Dendritic cell treated with granulocyte-macrophage colony-stimulating factor and Interleukin-4, amounts not matched to agents 40 ng/mL and 50 ng/mL, for 4 days (primary cell): ENCODE data around the gene CYBA.

ENCODE experiments used
- H3K27ac Mint-ChIP-seq: one replicate; pipeline ENCODE4 v1.8.0; 2022; ENCODE audit warnings: mild to moderate bottlenecking, mixed read lengths
- H3K27me3 Mint-ChIP-seq: one replicate; pipeline ENCODE4 v1.8.0; 2022; ENCODE audit warnings: mild to moderate bottlenecking, mixed read lengths
- H3K36me3 Mint-ChIP-seq: one replicate; pipeline ENCODE4 v1.8.0; 2022; ENCODE audit warnings: low read depth, mixed read lengths
- H3K4me1 Mint-ChIP-seq: one replicate; pipeline ENCODE4 v1.8.0; 2022; ENCODE audit warnings: low read depth, mixed read lengths
- H3K4me3 Mint-ChIP-seq: one replicate; pipeline ENCODE4 v1.8.0; 2022; ENCODE audit warnings: mild to moderate bottlenecking, moderate library complexity, mixed read lengths
- H3K9me3 Mint-ChIP-seq: one replicate; pipeline ENCODE4 v1.8.0; 2022; ENCODE audit warnings: mixed read lengths
- intact Hi-C: fragments of 100-400 bp; cut with micrococcal nuclease; formaldehyde crosslinking; loops from one replicate; pipeline ENCODE4 v1.15.0; 2022

The CYBA gene

GRCh38 chr16:88652762-88653063 lies 1.9 kb upstream of the CYBA start:
- no peaks in the 10 kb centered on the region for H3K9me3 Mint-ChIP-seq
- H3K4me1 Mint-ChIP-seq: peaks cover 39% of the 10 kb centered on the region
- H3K4me3 Mint-ChIP-seq: no peak overlapping the region
- peaks cover 100% of the 10 kb centered on the region for H3K36me3 Mint-ChIP-seq
- intact Hi-C loops: loop anchor here (5.0 kb wide), 1 partner anchor 35 kb away; the partner anchor contains the start of gene SNAI3
- no peak overlapping the region for H3K27ac Mint-ChIP-seq
- H3K27me3 Mint-ChIP-seq: no peaks in the 10 kb centered on the region

GRCh38 chr16:88651989-88652761 lies 1.3 kb upstream of the CYBA start:
- H3K27ac Mint-ChIP-seq: peak overlapping the region; percentile 92
- no peak overlapping the region for H3K4me3 Mint-ChIP-seq
- intact Hi-C loops: loop anchor here (2.0 to 5.0 kb wide), 2 partner anchors 35 to 55 kb away; partner anchors contain the start of genes CTU2, RNF166 and SNAI3
- peaks cover 100% of the 10 kb centered on the region for H3K36me3 Mint-ChIP-seq
- H3K4me1 Mint-ChIP-seq: peaks cover 45% of the 10 kb centered on the region
- no peaks in the 10 kb centered on the region for H3K9me3 Mint-ChIP-seq
- H3K27me3 Mint-ChIP-seq: no peaks in the 10 kb centered on the region

- Mint-ChIP-seq H3K4me3 (peak overlapping the region; percentile 94), H3K27ac (peak overlapping the region; percentile 92), H3K4me1 (peaks cover 50% of the 10 kb centered on the region), H3K9me3 (no peaks in the 10 kb centered on the region), H3K36me3 (peaks cover 100% of the 10 kb centered on the region), H3K27me3 (no peaks in the 10 kb centered on the region)
- intact Hi-C loops: loop anchor here (2.0 to 5.0 kb wide), 2 partner anchors 36 to 55 kb away; partner anchors contain the start of genes CTU2, RNF166 and SNAI3
These were observed 579 bp upstream of the CYBA start for GRCh38 chr16:88651276-88651988.

- Mint-ChIP-seq H3K4me1 (peaks cover 63% of the 10 kb centered on the region), H3K4me3 (peak overlapping the region; percentile 94), H3K27ac (peak overlapping the region; percentile 92), H3K27me3 (no peaks in the 10 kb centered on the region), H3K36me3 (peaks cover 100% of the 10 kb centered on the region), H3K9me3 (no peaks in the 10 kb centered on the region)
- intact Hi-C loops: loop anchor here (1.0 to 5.0 kb wide), 3 partner anchors 9 to 57 kb away; partner anchors contain the start of genes CTU2, RNF166 and SNAI3
These were observed 717 bp downstream of the CYBA start for GRCh38 chr16:88649924-88650748.

- H3K27ac Mint-ChIP-seq: peak overlapping the region; percentile 92
- intact Hi-C loops: loop anchor here (1.0 kb wide), 1 partner anchor 10 kb away; no protein-coding TSS in a partner anchor
- peak overlapping the region; percentile 94 for H3K4me3 Mint-ChIP-seq
- H3K27me3 Mint-ChIP-seq: no peaks in the 10 kb centered on the region
- no peaks in the 10 kb centered on the region for H3K9me3 Mint-ChIP-seq
- H3K36me3 Mint-ChIP-seq: peaks cover 100% of the 10 kb centered on the region
- peaks cover 71% of the 10 kb centered on the region for H3K4me1 Mint-ChIP-seq
These were observed 1.5 kb downstream of the CYBA start for GRCh38 chr16:88649195-88649923.

GRCh38 chr16:88647178-88648070 lies 3.4 kb downstream of the CYBA start:
- no peaks in the 10 kb centered on the region for H3K27me3 Mint-ChIP-seq
- peaks cover 87% of the 10 kb centered on the region for H3K4me1 Mint-ChIP-seq
- H3K4me3 Mint-ChIP-seq: peak overlapping the region; percentile 30
- intact Hi-C loops: no loop called here
- no peak overlapping the region for H3K27ac Mint-ChIP-seq
- H3K9me3 Mint-ChIP-seq: no peaks in the 10 kb centered on the region
- peaks cover 100% of the 10 kb centered on the region for H3K36me3 Mint-ChIP-seq

- peaks cover 99% of the 10 kb centered on the region for H3K36me3 Mint-ChIP-seq
- no peak overlapping the region for H3K27ac Mint-ChIP-seq
- H3K27me3 Mint-ChIP-seq: peaks cover under 1% of the 10 kb centered on the region
- intact Hi-C loops: no loop called here
- peaks cover 87% of the 10 kb centered on the region for H3K4me1 Mint-ChIP-seq
- H3K9me3 Mint-ChIP-seq: no peaks in the 10 kb centered on the region
- no peak overlapping the region for H3K4me3 Mint-ChIP-seq
These were observed 4.4 kb downstream of the CYBA start for GRCh38 chr16:88646345-88647034.

GRCh38 chr16:88645941-88646340 lies 4.9 kb downstream of the CYBA start:
- peaks cover 94% of the 10 kb centered on the region for H3K36me3 Mint-ChIP-seq
- no peaks in the 10 kb centered on the region for H3K9me3 Mint-ChIP-seq
- no peak overlapping the region for H3K27ac Mint-ChIP-seq
- peaks cover 6% of the 10 kb centered on the region for H3K27me3 Mint-ChIP-seq
- intact Hi-C loops: no loop called here
- no peak overlapping the region for H3K4me3 Mint-ChIP-seq
- H3K4me1 Mint-ChIP-seq: peaks cover 86% of the 10 kb centered on the region

- H3K4me3 Mint-ChIP-seq: no peak overlapping the region
- no peaks in the 10 kb centered on the region for H3K9me3 Mint-ChIP-seq
- H3K27ac Mint-ChIP-seq: no peak overlapping the region
These were observed 5.4 kb downstream of the CYBA start for GRCh38 chr16:88645455-88645854.

GRCh38 chr16:88643644-88643932 lies 7.3 kb downstream of the CYBA start:
- peaks cover 30% of the 10 kb centered on the region for H3K27me3 Mint-ChIP-seq
- H3K4me1 Mint-ChIP-seq: peaks cover 87% of the 10 kb centered on the region
- H3K27ac Mint-ChIP-seq: no peak overlapping the region
- no peaks in the 10 kb centered on the region for H3K9me3 Mint-ChIP-seq
- no peak overlapping the region for H3K4me3 Mint-ChIP-seq
- peaks cover 70% of the 10 kb centered on the region for H3K36me3 Mint-ChIP-seq
- intact Hi-C loops: no loop called here

More at GRCh38 chr16:88645455-88645854, 5.4 kb downstream of the CYBA start:
- Mint-ChIP-seq H3K27me3 (peaks cover 11% of the 10 kb centered on the region), H3K36me3 (peaks cover 89% of the 10 kb centered on the region), H3K4me1 (peaks cover 88% of the 10 kb centered on the region)
- intact Hi-C loops: no loop called here

- intact Hi-C loops: no loop called here
- Mint-ChIP-seq H3K4me3 (no peak overlapping the region), H3K36me3 (peaks cover 65% of the 10 kb centered on the region), H3K4me1 (peaks cover 87% of the 10 kb centered on the region), H3K9me3 (no peaks in the 10 kb centered on the region), H3K27me3 (peaks cover 35% of the 10 kb centered on the region), H3K27ac (no peak overlapping the region)
These were observed 7.8 kb downstream of the CYBA start for GRCh38 chr16:88642881-88643643.
